Ecto neural progenitor cell (in vitro differentiated cells): ENCODE results near the gene R3HDM1.
"Not testable (repeated sequence)": the region's sequence is repeated elsewhere in the genome, so short reads cannot be mapped to it uniquely, and the experiment has no call there.

Source experiments
- DNase-seq: peaks from one replicate; pipeline ENCODE4 v3.0.0-alpha.2; 2018; ENCODE audit warnings: low spot score

The R3HDM1 gene

DNA sequence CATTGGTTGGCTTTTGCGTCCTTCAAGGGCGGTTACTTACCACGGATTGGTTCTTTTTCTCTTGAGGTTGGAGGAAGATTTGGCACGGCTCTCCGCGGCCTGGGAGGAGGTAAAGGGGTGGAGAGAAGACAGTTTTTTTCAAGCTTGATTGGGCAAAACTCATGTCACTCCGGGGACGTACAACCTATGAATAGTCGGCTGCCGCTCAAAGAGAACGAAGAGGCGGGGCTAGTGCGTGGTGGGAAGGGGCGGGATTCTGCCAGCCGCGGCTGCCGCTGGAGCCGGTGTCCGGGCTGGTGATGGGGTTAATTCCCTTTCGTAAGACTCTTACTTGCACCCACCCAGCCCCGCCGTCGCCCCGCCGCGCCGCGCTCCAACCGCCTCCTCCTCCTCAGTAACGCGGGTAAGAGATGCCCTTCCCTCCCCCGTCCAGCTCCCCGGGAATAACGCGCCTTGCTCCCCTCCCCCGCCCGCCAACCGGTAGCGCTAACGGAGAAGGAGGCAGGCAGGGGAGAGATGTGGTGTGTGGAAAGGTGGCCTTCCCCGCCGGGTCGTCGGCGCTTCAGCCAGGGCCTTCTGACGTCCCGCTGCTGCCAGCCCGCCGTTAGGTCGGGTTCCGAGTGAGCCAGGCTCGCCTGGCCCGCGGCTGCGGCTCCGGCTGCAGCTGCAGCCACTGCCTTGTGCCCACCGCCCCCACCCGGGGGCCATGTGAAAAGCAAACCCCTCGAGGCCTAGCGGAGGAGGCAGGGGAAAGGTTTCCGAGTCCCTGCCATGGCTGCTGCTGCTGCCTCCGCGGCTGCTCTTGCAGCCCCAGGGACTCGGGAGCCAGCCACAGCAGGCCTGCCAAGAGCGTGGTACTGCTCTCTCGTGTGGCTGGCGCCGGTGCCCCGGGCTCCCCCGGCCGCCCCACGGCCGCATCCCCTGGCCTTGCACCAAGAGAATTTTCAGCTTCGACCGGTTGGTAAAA is at the start of gene R3HDM1:
Gene R3HDM1 (plus strand): TSS at position 254 of the 967 bp plus-strand sequence. CDS start 73,362 bp downstream, outside the sequence.
- peak; percentile 95 for DNase-seq

- no peak for DNase-seq
Measured at GRCh38 chr2:135485441-135485840, 45.8 kb upstream of the R3HDM1 start.

GRCh38 chr2:135490376-135490775 is 40.9 kb upstream of the R3HDM1 start:
- no peak for DNase-seq

- no peak for DNase-seq
Measured at GRCh38 chr2:135494503-135494902, 36.8 kb upstream of the R3HDM1 start.

GRCh38 chr2:135494917-135495316 is 36.4 kb upstream of the R3HDM1 start:
- no peak for DNase-seq

DNA sequence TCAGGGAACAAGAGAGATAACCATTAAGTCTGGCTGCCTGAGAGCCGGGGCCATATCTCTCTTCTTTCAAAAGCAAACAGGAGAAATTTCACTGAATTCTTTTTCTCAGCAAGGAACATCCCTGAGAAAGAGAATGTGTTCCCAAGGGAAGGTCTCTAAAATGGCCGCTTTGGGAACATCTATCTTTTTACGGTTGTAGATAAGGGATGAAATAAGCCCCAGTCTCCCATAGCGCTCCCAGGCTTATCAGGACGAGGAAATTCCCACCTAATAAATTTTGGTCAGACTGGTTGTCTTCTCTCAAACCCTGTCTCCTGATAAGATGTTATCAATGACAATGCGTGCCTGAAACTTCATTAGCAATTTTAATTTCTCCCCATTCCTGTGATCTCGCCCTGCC is 32.7 kb upstream of the R3HDM1 start:
- DNase-seq: not testable (repeated sequence)

DNA sequence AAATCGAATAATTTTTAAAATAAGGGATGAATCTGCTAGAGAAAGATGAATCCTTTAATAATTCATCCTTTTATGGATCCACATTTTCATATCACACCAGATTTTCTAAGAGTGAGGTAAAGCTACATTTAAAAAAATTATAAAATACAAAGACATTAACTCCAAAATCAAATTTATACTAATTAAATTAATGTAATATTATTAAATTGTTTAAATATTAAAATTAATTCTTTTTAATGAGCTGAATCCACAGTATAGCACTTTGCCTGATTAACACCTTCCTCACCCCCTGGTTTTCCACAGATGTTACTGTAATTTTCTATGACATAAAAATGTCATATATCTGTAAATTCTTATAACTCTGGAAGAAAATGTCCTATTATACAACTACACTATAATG is 26.5 kb upstream of the R3HDM1 start:
- DNase-seq: no peak

DNA sequence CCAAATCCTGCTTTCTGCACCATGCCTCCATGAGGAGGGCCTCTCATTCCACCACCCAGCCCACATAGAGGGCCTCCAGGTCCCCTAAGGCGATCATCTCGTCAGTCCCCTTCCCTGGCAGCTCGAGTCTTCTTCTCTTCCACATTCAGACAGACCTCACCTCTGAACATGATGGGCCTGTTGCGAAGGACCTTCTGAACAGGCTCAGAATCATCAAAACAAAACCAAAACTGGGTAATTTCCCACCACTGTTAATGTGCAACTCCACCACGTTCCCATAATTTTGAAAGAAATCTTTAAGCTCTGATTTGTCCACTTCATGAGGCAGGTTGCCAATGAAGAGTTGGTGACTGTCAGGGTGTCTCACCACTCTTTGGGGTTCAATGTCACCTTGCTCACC is 20.7 kb upstream of the R3HDM1 start:
- DNase-seq: no peak

- DNase-seq: no peak
Measured at GRCh38 chr2:135512099-135512498, 19.2 kb upstream of the R3HDM1 start.

- DNase-seq: no peak
Measured at GRCh38 chr2:135525786-135526185, 5.5 kb upstream of the R3HDM1 start.

DNA sequence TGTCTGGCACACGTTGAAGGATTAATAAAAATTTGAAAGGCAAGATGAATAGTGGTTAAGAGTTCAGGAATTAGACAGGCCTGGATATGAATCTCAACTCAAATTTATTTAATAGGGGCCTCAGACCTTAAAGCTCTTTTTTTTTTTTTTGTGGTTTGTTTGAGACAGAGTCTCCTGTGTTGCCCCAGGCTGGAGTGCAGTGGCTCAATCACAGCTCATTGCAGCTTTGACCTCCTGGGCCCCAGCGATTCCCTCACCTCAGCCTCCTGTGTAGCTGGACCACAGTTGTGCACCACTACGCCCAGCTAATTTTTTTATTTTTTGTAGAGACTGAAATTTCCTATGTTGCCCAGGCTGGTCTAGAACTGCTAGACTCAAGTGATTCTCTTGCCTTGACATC is 3.3 kb upstream of the R3HDM1 start:
- no peak for DNase-seq

- DNase-seq: peak; percentile 93
Measured at GRCh38 chr2:135530313-135531230, 712 bp upstream of the R3HDM1 start, which contains the start of gene ZRANB3. Gene ZRANB3 (minus strand): TSS chr2:135531218.

DNA sequence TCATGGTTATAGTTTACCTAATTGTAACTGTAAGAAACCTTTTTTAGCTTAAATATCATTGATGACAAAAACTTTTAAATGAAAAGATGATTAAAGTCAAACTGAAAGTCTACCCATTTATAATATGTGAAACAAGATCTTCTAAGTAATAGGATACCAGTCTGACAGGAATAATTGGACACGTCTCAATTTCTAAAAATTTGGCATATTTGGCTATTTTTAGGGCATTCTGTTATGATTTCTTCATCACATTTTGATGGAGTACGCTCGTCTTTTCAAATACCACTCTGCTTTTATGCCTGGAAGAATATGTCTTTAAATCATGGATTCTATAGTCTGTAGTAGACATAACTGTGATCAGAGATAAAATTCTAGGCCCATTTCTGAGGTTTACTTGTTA is 1.3 kb downstream of the R3HDM1 start:
- DNase-seq: no peak

DNA sequence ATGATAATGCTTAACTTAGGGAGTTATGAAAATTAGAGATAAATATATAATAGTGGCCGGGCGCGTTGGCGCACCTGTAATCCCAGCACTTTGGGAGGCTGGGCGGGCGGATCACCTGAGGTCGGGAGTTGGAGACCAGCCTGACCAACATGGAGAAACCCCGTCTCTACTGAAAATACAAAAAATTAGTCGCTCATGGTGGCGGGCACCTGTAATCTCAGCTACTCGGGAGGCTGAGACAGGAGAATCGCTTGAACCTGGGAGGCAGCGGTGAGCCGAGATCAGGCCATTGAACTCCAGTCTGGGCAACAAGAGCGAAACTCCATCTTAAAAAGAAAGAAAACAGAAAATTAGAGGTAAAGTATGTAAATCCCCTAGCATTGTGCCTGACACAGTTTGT is 2.3 kb downstream of the R3HDM1 start:
- DNase-seq: not testable (repeated sequence)

- DNase-seq: no peak
Measured at GRCh38 chr2:135546436-135546835, 15.2 kb downstream of the R3HDM1 start.

DNA sequence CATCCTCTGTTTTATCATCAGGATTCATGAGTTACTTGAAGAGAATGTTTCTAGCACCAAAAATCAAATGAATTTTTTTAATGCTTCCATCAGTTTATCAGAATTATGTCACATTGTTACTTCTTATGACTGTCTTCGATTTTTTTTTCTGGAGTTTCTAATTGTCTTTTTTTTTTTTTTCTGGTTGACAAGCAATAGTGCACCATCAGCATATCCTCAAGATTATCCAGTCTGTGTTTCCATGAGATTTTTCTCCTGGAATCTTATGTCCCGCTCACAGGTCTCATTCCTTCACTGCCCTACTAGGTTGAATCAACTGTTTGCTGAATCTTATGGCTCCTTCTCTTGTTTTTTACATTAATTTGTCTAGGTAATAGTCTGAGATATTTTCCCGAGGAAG is 16.0 kb downstream of the R3HDM1 start:
- DNase-seq: no peak

GRCh38 chr2:135551356-135551755 is 20.1 kb downstream of the R3HDM1 start:
- no peak for DNase-seq

GRCh38 chr2:135552887-135553286 is 21.6 kb downstream of the R3HDM1 start:
- no peak for DNase-seq

- DNase-seq: no peak
Measured at GRCh38 chr2:135555311-135555710, 24.0 kb downstream of the R3HDM1 start.

DNA sequence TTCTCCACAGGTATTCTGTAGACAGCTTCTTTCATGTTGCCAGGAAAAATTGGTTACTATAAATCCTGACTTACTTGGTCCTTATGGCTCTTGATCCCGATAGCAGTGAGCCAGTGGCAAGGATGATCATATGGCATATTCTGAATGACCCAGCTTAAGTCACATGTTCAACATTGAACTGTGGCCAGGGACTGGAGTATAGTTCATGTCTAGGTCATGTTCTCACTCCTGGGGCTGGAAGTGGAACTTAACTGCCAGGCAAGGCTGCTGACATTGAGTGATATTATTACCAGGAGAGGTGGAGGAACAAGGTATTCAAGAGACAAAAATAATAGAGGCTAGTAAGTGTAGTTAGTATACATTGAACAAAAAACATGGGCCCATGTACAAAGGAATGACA is 26.2 kb downstream of the R3HDM1 start:
- no peak for DNase-seq

DNA sequence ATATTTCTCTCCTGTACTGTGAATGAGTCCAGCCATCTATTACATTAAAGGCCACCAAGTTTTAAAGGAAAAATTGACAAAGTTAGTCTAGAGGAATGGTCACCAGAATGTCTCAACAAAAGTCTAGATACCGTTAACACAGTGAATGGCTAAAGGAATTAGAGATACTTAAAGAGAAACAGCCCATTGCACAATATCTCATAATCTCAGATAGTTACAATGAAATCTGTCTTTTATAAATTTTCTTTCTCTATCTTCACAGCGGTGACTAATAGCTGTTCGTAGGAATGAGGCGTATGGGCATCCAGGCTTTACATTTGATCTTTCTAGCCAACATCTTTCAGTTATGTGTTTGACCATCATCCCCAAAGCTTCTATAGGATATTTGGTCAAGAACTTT is 30.6 kb downstream of the R3HDM1 start:
- DNase-seq: no peak

GRCh38 chr2:135563793-135564192 is 32.5 kb downstream of the R3HDM1 start:
- no peak for DNase-seq

DNA sequence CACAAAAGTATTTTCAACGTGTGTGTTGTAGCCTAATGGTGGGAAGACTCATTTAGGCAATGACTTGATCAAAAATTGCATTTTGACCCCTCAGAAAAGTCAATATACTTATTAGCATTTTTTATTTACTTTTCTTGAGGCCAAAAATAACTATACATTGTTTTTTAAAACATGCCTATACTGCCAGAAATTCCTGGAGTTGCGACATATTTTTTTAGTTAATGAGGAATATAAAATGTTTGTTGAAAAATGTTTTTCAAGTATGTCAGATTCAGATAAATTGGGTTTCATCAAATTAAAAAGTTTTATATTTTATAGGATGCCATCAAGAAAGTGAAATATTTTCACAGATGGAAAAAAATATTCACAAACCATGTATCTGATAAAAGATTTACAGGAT is 39.6 kb downstream of the R3HDM1 start:
- DNase-seq: no peak
